Neural cell (in vitro differentiated cells): ENCODE results near the gene ITPKB. TPM values are rescaled to one million over a fixed set of nuclear protein-coding genes. Genes with fewer than 3 reads are reported as not detected.

Experiments used
- H2AFZ ChIP-seq: fragments of 200-600, 300-800 bp; sonication (generic), shearing (Covaris generic); 2 replicates; pipeline ENCODE4 v1.6.0; 2014; ENCODE audit warnings: low read depth, mild to moderate bottlenecking, antibody characterized with exemption, low read length, moderate library complexity
- H3F3A ChIP-seq: fragments of 200-600 bp; shearing (Covaris generic); 2 replicates; pipeline ENCODE4 v1.6.1; 2016; ENCODE audit warnings: mild to moderate bottlenecking, moderate library complexity, mixed read lengths, antibody characterized with exemption, low read length; ENCODE audit not compliant: insufficient read depth, poor library complexity, severe bottlenecking
- H3K27ac ChIP-seq: fragments of 200-600, 300-800 bp; sonication (generic), shearing (Covaris generic); 2 replicates; pipeline ENCODE4 v1.5.1; 2014; ENCODE audit warnings: mild to moderate bottlenecking, low read length, moderate library complexity
- H3K27me3 ChIP-seq: fragments of 300-800, 200-600 bp; sonication (generic), shearing (Covaris generic); 2 replicates; pipeline ENCODE4 v1.6.0; 2014; ENCODE audit warnings: mild to moderate bottlenecking, low read depth, low read length, moderate library complexity; ENCODE audit not compliant: insufficient read depth
- H3K36me3 ChIP-seq: fragments of 300-800, 200-600 bp; sonication (generic), shearing (Covaris generic); 2 replicates; pipeline ENCODE4 v1.5.1; 2014; ENCODE audit warnings: mild to moderate bottlenecking, antibody characterized with exemption, low read length, moderate library complexity; ENCODE audit not compliant: insufficient read depth
- H3K4me2 ChIP-seq: fragments of 300-800, 200-600 bp; sonication (generic), shearing (Covaris generic); 2 replicates; pipeline ENCODE4 v1.6.0; 2014; ENCODE audit warnings: mild to moderate bottlenecking, low read length
- H3K4me3 ChIP-seq: fragments of 300-800, 200-600 bp; sonication (generic), shearing (Covaris generic); 2 replicates; pipeline ENCODE4 v1.5.1; 2014; ENCODE audit warnings: mild to moderate bottlenecking, low read length, moderate library complexity
- H3K79me2 ChIP-seq: fragments of 200-600 bp; shearing (Covaris generic); replicated peaks from 2 replicates; pipeline ENCODE4 v1.6.0; 2014; ENCODE audit warnings: mild to moderate bottlenecking, low read length, moderate library complexity; ENCODE audit not compliant: insufficient read depth
- H3K9ac ChIP-seq: fragments of 300-800, 200-600 bp; sonication (generic), shearing (Covaris generic); 2 replicates; pipeline ENCODE4 v1.6.1; 2016; ENCODE audit warnings: mild to moderate bottlenecking, low read length, mixed read lengths
- H3K9me2 ChIP-seq: fragments of 200-600 bp; shearing (Covaris generic); 2 replicates; pipeline ENCODE4 v1.6.1; 2016; ENCODE audit warnings: mild to moderate bottlenecking, low read length, mixed read lengths; ENCODE audit not compliant: insufficient read depth
- H3K9me3 ChIP-seq: fragments of 200-600, 300-800 bp; sonication (generic), shearing (Covaris generic); 2 replicates; pipeline ENCODE4 v1.6.1; 2016; ENCODE audit warnings: mild to moderate bottlenecking, mixed run types, low read length, moderate library complexity, mixed read lengths
- H4K20me1 ChIP-seq: fragments of 200-600 bp; shearing (Covaris generic); 2 replicates; pipeline ENCODE4 v1.6.1; 2016; ENCODE audit warnings: mild to moderate bottlenecking, mixed run types; ENCODE audit not compliant: insufficient read depth
- CTCF ChIP-seq: fragments of 450-650 bp; IDR thresholded peaks from 2 replicates; pipeline ENCODE4 v1.5.1; 2014; ENCODE audit warnings: antibody characterized with exemption, mild to moderate bottlenecking, moderate library complexity; ENCODE audit not compliant: poor library complexity, severe bottlenecking
- EP300 ChIP-seq: fragments of 450-650 bp; conservative IDR thresholded peaks from 2 replicates; pipeline ENCODE4 v1.6.1; 2014; ENCODE audit warnings: antibody characterized with exemption, mild to moderate bottlenecking, moderate library complexity; ENCODE audit not compliant: poor library complexity, severe bottlenecking
- EZH2 ChIP-seq: fragments of 200-600, 300-800 bp; shearing (Covaris generic), sonication (generic); IDR thresholded peaks from 2 replicates; pipeline ENCODE4 v1.6.1; 2014; ENCODE audit warnings: antibody characterized with exemption, low read length, borderline replicate concordance, mild to moderate bottlenecking; ENCODE audit not compliant: insufficient read depth, poor library complexity, severe bottlenecking
- MXI1 ChIP-seq: fragments of 450-650 bp; conservative IDR thresholded peaks from 2 replicates; pipeline ENCODE4 v1.6.1; 2014; ENCODE audit warnings: antibody characterized with exemption, mild to moderate bottlenecking; ENCODE audit not compliant: poor library complexity, severe bottlenecking
- POLR2AphosphoS5 ChIP-seq: IDR thresholded peaks from 2 replicates; pipeline ENCODE4 v1.6.1; 2012
- RAD21 ChIP-seq: fragments of 450-650 bp; conservative IDR thresholded peaks from 2 replicates; pipeline ENCODE4 v1.6.1; 2014; ENCODE audit warnings: antibody characterized with exemption, mild to moderate bottlenecking, moderate library complexity
- REST ChIP-seq: IDR thresholded peaks from 2 replicates; pipeline ENCODE4 v1.6.1; 2012; ENCODE audit warnings: borderline replicate concordance
- SMC3 ChIP-seq: fragments of 450-650 bp; conservative IDR thresholded peaks from 2 replicates; pipeline ENCODE4 v1.6.1; 2014; ENCODE audit warnings: antibody characterized with exemption, mild to moderate bottlenecking, moderate library complexity; ENCODE audit not compliant: poor library complexity
- TAF1 ChIP-seq: IDR thresholded peaks from 2 replicates; pipeline ENCODE4 v1.6.1; 2012; ENCODE audit warnings: low read depth
- polyA plus RNA-seq: library from polyadenylated mRNA; depleted of rRNA; stranded (reverse); fragments of >200 nt; gene quantifications from 2 replicates; pipeline ENCODE4 v1.2.3, GENCODE V29; 2014

ITPKB gene
- polyA plus RNA-seq, 1 donor from 2014 or later: 0.19 TPM

GRCh38 chr1:226627924-226628611, 111.0 kb downstream of the ITPKB start:
- TF ChIP-seq REST (no peak), SMC3 (no peak), TAF1 (no peak), POLR2AphosphoS5 (no peak), RAD21 (no peak), MXI1 (no peak), EP300 (no peak), CTCF (no peak), EZH2 (no peak)
- H3K4me3 ChIP-seq: no peak overlapping the region
- H3K36me3 ChIP-seq: no peaks in the 10 kb centered on the region
- H3K27ac ChIP-seq: no peak overlapping the region
- no peak overlapping the region for H2AFZ ChIP-seq
- H3K9ac ChIP-seq: no peak overlapping the region
- no peaks in the 10 kb centered on the region for H3F3A ChIP-seq
- H4K20me1 ChIP-seq: no peaks in the 10 kb centered on the region
- H3K9me2 ChIP-seq: no peaks in the 10 kb centered on the region
- no peaks in the 10 kb centered on the region for H3K9me3 ChIP-seq
- H3K27me3 ChIP-seq: no peaks in the 10 kb centered on the region
- H3K4me2 ChIP-seq: no peak overlapping the region
- H3K79me2 ChIP-seq: no peaks in the 10 kb centered on the region

- no peaks in the 10 kb centered on the region for H3K9me3 ChIP-seq
- no peak overlapping the region for H3K27ac ChIP-seq
- H3K4me3 ChIP-seq: no peak overlapping the region
- no peaks in the 10 kb centered on the region for H3K79me2 ChIP-seq
- no peak overlapping the region for H2AFZ ChIP-seq
- H3F3A ChIP-seq: no peaks in the 10 kb centered on the region
- no peaks in the 10 kb centered on the region for H3K36me3 ChIP-seq
- no peak overlapping the region for H3K9ac ChIP-seq
- no peaks in the 10 kb centered on the region for H3K9me2 ChIP-seq
- no peaks in the 10 kb centered on the region for H3K27me3 ChIP-seq
- TF ChIP-seq MXI1: no peak
- TF ChIP-seq REST: no peak
- TF ChIP-seq EZH2: no peak
- no peak for TF ChIP-seq CTCF
- no peak for TF ChIP-seq SMC3
- TF ChIP-seq EP300: no peak
- no peak for TF ChIP-seq TAF1
- no peak for TF ChIP-seq RAD21
- no peak for TF ChIP-seq POLR2AphosphoS5
- H3K4me2 ChIP-seq: no peak overlapping the region
- no peaks in the 10 kb centered on the region for H4K20me1 ChIP-seq
These were observed 111.9 kb downstream of the ITPKB start for GRCh38 chr1:226627050-226627755.
